KBM-7 (cell line): ENCODE results near the gene VPS36.
"Not testable (repeated sequence)": the region's sequence is repeated elsewhere in the genome, so short reads cannot be mapped to it uniquely, and the experiment has no call there.

Source experiments
- DNase-seq: peaks from one replicate; pipeline ENCODE4 v3.0.0-alpha.2; 2015
- in situ Hi-C: fragments of 300-500 bp; cut with MboI; formaldehyde crosslinking; loops from 2 replicates; pipeline ENCODE4 v1.14.3; 2020; ENCODE audit warnings: low sequenced_read_pairs, low pct_unique_long_range_greater_than_20kb, mixed read lengths

VPS36 gene, protein sequence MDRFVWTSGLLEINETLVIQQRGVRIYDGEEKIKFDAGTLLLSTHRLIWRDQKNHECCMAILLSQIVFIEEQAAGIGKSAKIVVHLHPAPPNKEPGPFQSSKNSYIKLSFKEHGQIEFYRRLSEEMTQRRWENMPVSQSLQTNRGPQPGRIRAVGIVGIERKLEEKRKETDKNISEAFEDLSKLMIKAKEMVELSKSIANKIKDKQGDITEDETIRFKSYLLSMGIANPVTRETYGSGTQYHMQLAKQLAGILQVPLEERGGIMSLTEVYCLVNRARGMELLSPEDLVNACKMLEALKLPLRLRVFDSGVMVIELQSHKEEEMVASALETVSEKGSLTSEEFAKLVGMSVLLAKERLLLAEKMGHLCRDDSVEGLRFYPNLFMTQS

GRCh38 chr13:52450012-52450792 is at the start of gene VPS36:
VPS36 (minus strand) TSS chr13:52450634; CDS start chr13:52450594, 40 bp downstream.
- peak; percentile 97 for DNase-seq
- in situ Hi-C loops: no loop called here

- in situ Hi-C loops, DNase-seq: not testable (repeated sequence)
Measured at GRCh38 chr13:52497979-52498378, 47.5 kb upstream of the VPS36 start.

- DNase-seq, in situ Hi-C loops: not testable (repeated sequence)
Measured at GRCh38 chr13:52494241-52494640, 43.8 kb upstream of the VPS36 start.

- in situ Hi-C loops, DNase-seq: not testable (repeated sequence)
Measured at GRCh38 chr13:52491015-52491414, 40.6 kb upstream of the VPS36 start.

GRCh38 chr13:52488763-52489162 is 38.3 kb upstream of the VPS36 start:
- in situ Hi-C loops: not testable (repeated sequence)

DNA sequence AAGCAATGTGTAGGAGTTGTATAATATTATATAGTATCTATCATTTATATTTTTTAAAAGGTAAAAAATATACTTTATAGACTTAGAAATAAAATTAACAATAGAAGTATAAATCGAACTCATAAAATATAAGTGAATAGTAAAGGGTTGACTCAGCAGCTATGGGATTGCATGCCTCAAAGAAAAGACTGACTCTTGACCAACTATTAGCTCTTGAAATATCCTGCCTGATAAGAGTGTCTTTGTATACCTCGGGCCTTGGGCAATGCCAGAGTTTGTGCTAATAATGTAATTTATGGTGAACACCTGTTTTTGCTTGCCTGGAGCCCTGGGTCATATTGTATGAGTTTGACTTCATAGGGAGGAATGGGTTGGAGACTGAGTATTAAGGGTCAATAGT is 36.6 kb upstream of the VPS36 start:
- in situ Hi-C loops, DNase-seq: not testable (repeated sequence)

More at GRCh38 chr13:52488763-52489162, 38.3 kb upstream of the VPS36 start:
- not testable (repeated sequence) for DNase-seq

GRCh38 chr13:52480677-52481428 is 30.4 kb upstream of the VPS36 start:
- DNase-seq, in situ Hi-C loops: not testable (repeated sequence)

DNA sequence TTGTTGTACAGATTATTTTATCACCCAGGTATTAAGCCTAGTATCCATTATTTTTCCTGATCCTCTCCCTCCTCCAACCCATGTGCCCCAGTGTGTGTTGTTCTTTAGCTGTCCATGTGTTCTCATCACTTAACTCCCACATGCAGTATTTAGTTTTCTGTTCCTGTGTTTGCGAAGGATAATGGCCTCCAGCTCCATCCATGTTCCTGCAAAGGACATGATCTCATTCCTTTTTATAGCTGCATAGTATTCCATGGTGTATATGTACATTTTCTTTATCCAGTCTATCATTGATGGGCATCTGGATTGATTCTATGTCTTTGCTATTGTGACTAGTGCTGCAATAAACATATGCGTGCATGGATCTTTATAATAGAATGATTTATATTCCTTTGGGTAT is 18.1 kb upstream of the VPS36 start:
- DNase-seq, in situ Hi-C loops: not testable (repeated sequence)

DNA sequence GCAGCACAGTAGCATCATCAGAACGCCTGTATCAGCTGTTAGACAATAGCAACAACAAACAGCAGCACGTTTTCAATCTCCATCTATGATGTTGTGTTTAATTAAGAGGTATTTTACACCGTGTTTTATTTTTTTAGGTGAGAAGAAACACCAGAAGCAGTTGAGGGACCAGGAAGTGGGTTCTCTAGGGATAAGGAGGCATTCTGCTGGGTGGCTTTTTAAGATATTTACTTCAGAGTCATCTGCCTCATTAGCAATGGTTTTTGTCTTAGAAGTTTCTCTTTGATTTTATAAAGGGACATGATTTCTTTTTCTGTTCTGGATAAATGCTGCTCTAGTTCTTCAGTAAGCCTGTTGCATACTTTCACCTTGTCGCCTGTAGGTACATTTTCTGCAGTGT is 13.1 kb upstream of the VPS36 start:
- in situ Hi-C loops: no loop called here
- no peak for DNase-seq

- no peak for DNase-seq
- in situ Hi-C loops: no loop called here
Measured at GRCh38 chr13:52461265-52461664, 10.8 kb upstream of the VPS36 start.

DNA sequence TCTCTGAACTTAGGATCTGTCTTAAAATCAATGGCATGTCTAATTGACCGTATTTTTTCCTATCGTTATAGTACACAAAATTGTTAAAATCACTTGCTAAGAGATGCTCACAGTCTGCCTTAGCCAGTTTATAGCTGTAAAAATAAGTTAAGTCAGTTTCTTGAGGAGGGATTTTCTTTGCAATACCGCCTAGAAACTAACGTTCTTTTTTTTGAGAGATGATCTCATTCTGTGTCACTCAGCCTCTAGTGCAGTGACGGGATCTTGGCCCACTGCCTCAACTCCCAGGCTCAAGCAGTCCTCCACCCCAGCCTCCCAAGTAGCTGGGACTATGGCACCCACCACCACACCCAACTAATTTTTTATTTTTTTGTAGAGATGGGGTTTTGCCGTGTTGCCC is 9.2 kb upstream of the VPS36 start:
- DNase-seq: no peak
- in situ Hi-C loops: no loop called here

GRCh38 chr13:52455677-52456041 is 5.2 kb upstream of the VPS36 start:
- DNase-seq: peak; percentile 93
- in situ Hi-C loops: no loop called here

DNA sequence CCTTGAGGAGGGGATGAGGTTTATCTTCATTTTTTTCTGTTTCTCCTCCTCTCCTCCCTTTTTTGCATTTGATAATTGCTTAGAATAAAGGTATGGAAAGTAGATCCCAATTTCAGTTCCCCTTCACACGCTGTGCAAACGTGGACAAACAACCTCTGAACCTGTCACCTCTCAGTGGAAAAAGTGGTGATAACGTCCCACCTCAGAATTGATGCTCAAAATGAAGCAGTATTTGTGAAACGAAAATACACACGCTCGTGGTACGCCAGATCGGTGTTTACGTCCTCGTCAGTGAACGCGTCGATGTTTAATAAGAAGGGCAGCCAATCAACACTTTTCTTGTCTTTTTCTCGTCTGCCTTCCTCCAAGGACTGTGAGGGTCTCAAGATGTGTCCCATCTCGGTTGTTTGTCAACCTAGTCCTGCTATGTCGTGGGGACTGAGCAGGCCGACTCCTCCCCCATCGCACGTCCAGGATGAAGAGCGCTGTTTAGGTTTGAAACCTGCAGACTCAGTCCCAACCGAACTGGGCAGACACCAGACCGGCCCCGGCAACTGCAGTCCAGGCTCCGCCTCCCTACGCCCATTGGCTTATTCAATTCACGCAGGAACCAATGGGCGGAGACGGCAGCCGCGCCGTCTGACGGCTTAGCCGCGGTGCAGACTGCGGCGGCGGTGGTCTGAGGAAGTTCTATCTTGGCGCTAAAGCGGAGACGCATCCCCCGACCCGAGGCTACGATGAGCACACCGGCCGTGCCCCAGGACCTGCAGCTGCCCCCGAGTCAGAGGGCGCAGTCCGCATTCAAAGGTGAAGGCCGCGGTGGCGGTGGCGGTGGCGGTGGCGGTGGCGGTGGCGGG is 4.6 kb upstream of the VPS36 start, which contains the start of gene CKAP2:
Gene CKAP2 (plus strand): TSS at position 659 of the 857 bp plus-strand sequence. CDS start 79 bp downstream, at position 738.
- in situ Hi-C loops: no loop called here
- peak; percentile 97 for DNase-seq

GRCh38 chr13:52454459-52454819 is 4.0 kb upstream of the VPS36 start:
- peak; percentile 73 for DNase-seq
- in situ Hi-C loops: no loop called here

GRCh38 chr13:52452470-52452869 is 2.0 kb upstream of the VPS36 start:
- in situ Hi-C loops: no loop called here
- DNase-seq: no peak

DNA sequence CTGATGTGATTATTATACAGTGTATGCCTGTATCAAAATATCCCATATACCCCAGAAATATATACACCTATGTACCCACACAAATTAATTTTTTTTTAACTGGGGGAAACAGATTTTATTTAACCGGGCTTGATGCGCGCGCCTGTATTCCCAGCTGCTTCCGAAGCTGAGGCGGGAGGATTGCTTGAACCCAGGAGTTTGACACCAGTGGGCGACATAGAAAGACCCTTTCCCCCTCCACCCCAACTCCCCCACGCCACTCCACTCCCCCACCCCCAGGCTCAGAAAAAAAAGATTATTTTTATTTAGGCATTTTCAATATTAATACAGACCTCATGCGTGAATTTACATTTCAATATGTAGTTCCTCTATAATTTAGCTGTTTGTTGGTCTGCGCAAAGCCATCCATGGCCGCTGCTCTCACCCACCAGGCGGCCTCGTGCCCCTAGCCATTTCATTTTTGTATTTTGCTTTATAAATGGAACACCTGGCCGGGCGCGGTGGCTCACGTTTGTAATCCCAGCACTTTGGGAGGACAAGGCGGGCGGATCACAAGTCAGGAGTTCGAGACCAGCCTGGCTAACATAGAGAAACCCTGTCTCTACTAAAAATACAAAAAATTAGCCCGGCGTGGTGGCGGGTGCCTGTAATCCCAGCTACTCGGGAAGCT is 836 bp upstream of the VPS36 start:
- DNase-seq: no peak
- in situ Hi-C loops: no loop called here

DNA sequence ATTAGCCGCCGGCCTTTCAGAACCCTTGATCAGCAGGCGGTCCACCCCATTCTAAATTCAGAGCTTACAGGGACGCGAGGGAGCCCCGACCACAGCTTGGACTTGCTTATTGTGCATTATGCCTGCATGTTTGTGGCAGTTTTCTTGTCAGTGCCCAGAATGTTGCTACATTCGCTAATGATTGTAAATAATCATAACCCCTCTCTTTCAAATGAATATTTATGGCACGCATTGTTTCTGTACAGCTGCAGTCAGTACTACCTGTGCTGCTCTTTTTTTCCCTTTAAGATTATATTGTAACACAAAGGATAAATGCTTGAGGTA is 321 bp upstream of the VPS36 start:
- in situ Hi-C loops: no loop called here
- no peak for DNase-seq

DNA sequence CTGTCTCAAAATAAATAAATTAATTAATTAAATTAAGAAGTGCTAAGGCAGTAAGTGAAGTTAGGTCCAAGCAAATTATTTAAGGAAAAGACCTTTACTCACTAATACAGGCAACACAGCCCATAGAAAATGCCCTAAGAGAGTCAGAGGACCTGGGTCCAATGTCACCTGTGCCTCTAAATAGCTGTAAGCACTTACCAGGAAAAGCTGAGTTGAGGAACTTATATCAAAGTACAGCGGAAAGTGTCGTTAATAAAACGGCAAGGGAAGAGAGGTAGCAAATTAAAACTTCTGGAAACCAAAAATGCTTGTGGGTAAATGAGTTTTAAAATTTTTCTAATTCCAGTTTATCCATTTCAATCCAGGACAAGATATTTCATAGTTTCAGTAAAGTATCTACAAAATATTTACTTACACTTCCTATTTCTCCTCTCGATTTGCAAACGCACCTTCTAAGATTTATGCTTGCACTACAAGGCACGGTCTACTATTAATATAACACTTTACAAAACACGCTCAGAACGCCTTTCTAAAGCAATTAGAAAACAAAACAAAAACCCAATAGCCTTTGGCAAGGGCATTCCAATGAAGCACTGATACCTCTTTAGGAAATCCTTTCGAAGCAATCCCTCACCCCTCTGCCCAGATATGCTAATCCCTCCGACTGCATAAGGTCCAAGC is 963 bp downstream of the VPS36 start:
- DNase-seq: no peak
- in situ Hi-C loops: no loop called here
